SH-SY5Y (cell line): ENCODE data around the gene PPP1R7.

Source experiments
- GATA2 ChIP-seq: IDR thresholded peaks from 2 replicates; pipeline ENCODE4 v1.6.1; 2011; ENCODE audit warnings: mild to moderate bottlenecking, low read depth, low read length
- GATA3 ChIP-seq: IDR thresholded peaks from 2 replicates; pipeline ENCODE4 v1.6.1; 2011; ENCODE audit warnings: low read depth, mild to moderate bottlenecking, low read length, moderate library complexity

- TF ChIP-seq GATA3 = no peak
- TF ChIP-seq GATA2 = no peak
These were observed 9.0 kb upstream of the PPP1R7 start for GRCh38 chr2:241141214-241141770.
